Keratinocyte (primary cell): ENCODE data around the gene CCDC201. TPM values are rescaled to one million over a fixed set of nuclear protein-coding genes. Genes with fewer than 3 reads are reported as not detected.
A peak's percentile ranks its signal among the peaks of the same experiment; 100 is the strongest.
"Not testable (repeated sequence)": the region's sequence is repeated elsewhere in the genome, so short reads cannot be mapped to it uniquely, and the experiment has no call there.

Experiments
- DNase-seq: peaks from one replicate; pipeline ENCODE4 v3.0.0-alpha.2; 2011; ENCODE audit warnings: low read depth, missing footprints, low spot score
- FAIRE-seq: peaks from 2 replicates; lab custom pipeline; 2011; peaks lifted over from hg19 to GRCh38; lab: Jason Lieb, UNC
- H2AFZ ChIP-seq: 2 replicates; pipeline ENCODE4 v1.6.0; 2012; ENCODE audit warnings: low read length, control low read depth, inconsistent platforms; ENCODE audit not compliant: control insufficient read depth
- H3K27ac ChIP-seq: 2 replicates; pipeline ENCODE4 v1.5.1; 2011; ENCODE audit warnings: low read length; ENCODE audit not compliant: control insufficient read depth, insufficient read depth
- H3K27me3 ChIP-seq: 3 replicates; pipeline ENCODE4 v1.6.0; 2011; ENCODE audit warnings: low read length; ENCODE audit not compliant: control insufficient read depth, insufficient read depth; ENCODE audit errors: extremely low read depth
- H3K36me3 ChIP-seq, 2 experiments: 2 replicates in 1 of 2; 3 replicates in 1 of 2; pipeline ENCODE4 v1.5.1; 2011; ENCODE audit warnings: low read length in 2 of 2, mild to moderate bottlenecking in 1 of 2; ENCODE audit not compliant: control insufficient read depth in 2 of 2, insufficient read depth in 2 of 2; ENCODE audit errors: extremely low read depth in 1 of 2
- H3K4me1 ChIP-seq: 3 replicates; pipeline ENCODE4 v1.5.1; 2011; ENCODE audit warnings: low read length; ENCODE audit not compliant: control insufficient read depth, insufficient read depth; ENCODE audit errors: extremely low read depth
- H3K4me2 ChIP-seq: 3 replicates; pipeline ENCODE4 v1.6.0; 2011; ENCODE audit warnings: low read depth, low read length; ENCODE audit not compliant: control insufficient read depth, insufficient read depth; ENCODE audit errors: extremely low read depth
- H3K4me3 ChIP-seq, 3 experiments: fragments of 200-600 bp in 1 of 3; sonication (generic) in 1 of 3; 2 replicates in 2 of 3; 3 replicates in 1 of 3; pipeline ENCODE4 v1.5.1; 2011 to 2016; ENCODE audit warnings: low read length in 3 of 3, mild to moderate bottlenecking in 3 of 3, control low read depth in 2 of 3, inconsistent platforms in 1 of 3, low read depth in 1 of 3, mixed read lengths in 1 of 3, mixed run types in 1 of 3, moderate library complexity in 1 of 3; ENCODE audit not compliant: control insufficient read depth in 2 of 3, insufficient read depth in 2 of 3; ENCODE audit errors: extremely low read depth in 1 of 3
- H3K79me2 ChIP-seq: 2 replicates; pipeline ENCODE4 v1.6.0; 2012; ENCODE audit warnings: low read length; ENCODE audit not compliant: control insufficient read depth, insufficient read depth
- H3K9ac ChIP-seq: 3 replicates; pipeline ENCODE4 v1.6.0; 2011; ENCODE audit warnings: low read length; ENCODE audit not compliant: control insufficient read depth, insufficient read depth; ENCODE audit errors: extremely low read depth
- H3K9me1 ChIP-seq: 3 replicates; pipeline ENCODE4 v1.6.0; 2011; ENCODE audit warnings: low read length; ENCODE audit not compliant: control insufficient read depth, insufficient read depth; ENCODE audit errors: extremely low read depth
- H3K9me3 ChIP-seq: 2 replicates; pipeline ENCODE4 v1.5.1; 2012; ENCODE audit warnings: low read depth, low read length; ENCODE audit not compliant: control insufficient read depth
- H4K20me1 ChIP-seq: 3 replicates; pipeline ENCODE4 v1.6.0; 2011; ENCODE audit warnings: low read length; ENCODE audit not compliant: control insufficient read depth, insufficient read depth; ENCODE audit errors: extremely low read depth
- CTCF ChIP-seq, 3 experiments: IDR thresholded peaks in 1 of 3; conservative IDR thresholded peaks in 1 of 3; optimal IDR thresholded peaks in 1 of 3; 2 replicates in 2 of 3; 3 replicates in 1 of 3; pipeline versions ENCODE3 to v1.5.1; 2011; ENCODE audit warnings: low read length in 3 of 3, mild to moderate bottlenecking in 3 of 3, moderate library complexity in 2 of 3, control low read depth in 1 of 3, inconsistent platforms in 1 of 3; ENCODE audit not compliant: insufficient read depth in 2 of 3; ENCODE audit errors: extremely low read depth in 1 of 3
- EZH2 ChIP-seq: IDR thresholded peaks from one replicate; pipeline ENCODE4 v1.6.1; 2012; ENCODE audit warnings: inconsistent platforms, mild to moderate bottlenecking, low read length, moderate library complexity
- dilution Hi-C: fragments of 300-500 bp; cut with MboI; formaldehyde crosslinking; loops from one replicate; pipeline ENCODE4 v1.7.0; 2020; ENCODE audit warnings: low sequenced_read_pairs; ENCODE audit not compliant: extremely low pct_ligation_motif_present
- polyA plus RNA-seq, 5 experiments: library from polyadenylated mRNA; depleted of rRNA in 3 of 5; stranded (reverse) in 3 of 5; stranded (forward) in 1 of 5; unstranded in 1 of 5; fragments of >200 nt; gene quantifications; 1 replicate in 1 of 5; 2 replicates in 3 of 5; 3 replicates in 1 of 5; pipeline versions ENCODE4 v1.2.1 to v1.2.3, GENCODE V29; 2011 to 2012; ENCODE audit warnings: missing spikeins in 2 of 5, low read depth in 1 of 5, low replicate concordance in 1 of 5

CCDC201 gene
- polyA plus RNA-seq, 1 donor (not counting 4 experiments of a cell fraction or from before 2014, with no cell fraction given), result not detected

GRCh38 chr7:45863715-45864114, 9.2 kb downstream of the CCDC201 start:
- Histone ChIP-seq H3K9me3 (no peaks in the 10 kb centered on the region), H3K27me3 (peaks cover 13% of the 10 kb centered on the region), H3K4me1 (no peaks in the 10 kb centered on the region), H3K9ac (no peak overlapping the region), H3K9me1 (no peaks in the 10 kb centered on the region), H3K36me3 (no peaks in the 10 kb centered on the region), H3K4me3 (no peak overlapping the region), H2AFZ (no peak overlapping the region), H4K20me1 (no peaks in the 10 kb centered on the region), H3K4me2 (no peak overlapping the region), H3K79me2 (no peaks in the 10 kb centered on the region), H3K27ac (no peak overlapping the region)
- no peak for TF ChIP-seq EZH2
- peak in 2 of 3 experiments; percentile 12 to 45 for TF ChIP-seq CTCF (optimal IDR thresholded peaks at IDR 0.05 in 1 of 3, IDR thresholded peaks at IDR 0.05 in 1 of 3, conservative IDR thresholded peaks at IDR 0.05 in 1 of 3; ENCODE audit: extremely low read depth in 1 of 3, insufficient read depth in 2 of 3, low read length in 3 of 3)
- DNase-seq (no peak), FAIRE-seq (no peak)
- dilution Hi-C loops, result no loop called here

- H4K20me1 ChIP-seq, H3K9me3 ChIP-seq, H2AFZ ChIP-seq, H3K9ac ChIP-seq, H3K4me2 ChIP-seq, DNase-seq, H3K36me3 ChIP-seq, H3K4me1 ChIP-seq, H3K79me2 ChIP-seq, H3K27ac ChIP-seq, dilution Hi-C loops, H3K27me3 ChIP-seq, H3K4me3 ChIP-seq, FAIRE-seq, H3K9me1 ChIP-seq: not testable (repeated sequence)
These were observed 16.0 kb downstream of the CCDC201 start for GRCh38 chr7:45856888-45857287.

- H3K4me1 ChIP-seq, DNase-seq, H3K27me3 ChIP-seq, H3K79me2 ChIP-seq, H3K9me1 ChIP-seq, H3K4me2 ChIP-seq, H3K4me3 ChIP-seq, H3K9me3 ChIP-seq, H4K20me1 ChIP-seq, FAIRE-seq, H2AFZ ChIP-seq, H3K27ac ChIP-seq, H3K9ac ChIP-seq, H3K36me3 ChIP-seq, dilution Hi-C loops: not testable (repeated sequence)
These were observed 17.2 kb downstream of the CCDC201 start for GRCh38 chr7:45855680-45856079.

GRCh38 chr7:45853491-45853890, 19.4 kb downstream of the CCDC201 start:
- dilution Hi-C loops, FAIRE-seq: not testable (repeated sequence)

More at GRCh38 chr7:45853491-45853890, 19.4 kb downstream of the CCDC201 start:
- H3K36me3 ChIP-seq, H2AFZ ChIP-seq, H3K27me3 ChIP-seq, H3K79me2 ChIP-seq, H3K9me1 ChIP-seq, DNase-seq, H3K27ac ChIP-seq, H3K4me1 ChIP-seq, H3K4me3 ChIP-seq, H3K9me3 ChIP-seq, H3K9ac ChIP-seq, H4K20me1 ChIP-seq, H3K4me2 ChIP-seq: not testable (repeated sequence)
